WTC11 (cell line): ENCODE measurements around the gene KIAA0930. TPM values are rescaled to one million over a fixed set of nuclear protein-coding genes. Genes with fewer than 3 reads are reported as not detected.

ENCODE experiments used
- ATAC-seq: fragments of 200-7000 bp; cut with Tn5 transposase; 2 replicates; pipeline ENCODE4 v1.10.0; 2021; ENCODE audit warnings: mild to moderate bottlenecking, moderate library complexity
- CTCF ChIA-PET: fragments of 300-600 bp; sonication (Branson Sonifier 250); formaldehyde crosslinking; loops from one replicate; lab custom pipeline; 2021; ENCODE audit warnings: antibody characterized with exemption; lab: Charles Lee
- POLR2A ChIA-PET: fragments of 350-600 bp; sonication (Branson Sonifier 250); formaldehyde crosslinking; loops from one replicate; lab custom pipeline; 2021; ENCODE audit warnings: antibody characterized with exemption; lab: Charles Lee
- DNase-seq: peaks from one replicate; pipeline ENCODE4 v3.0.0; 2021; ENCODE audit warnings: low spot score
- H3K27ac Mint-ChIP-seq: 2 replicates; pipeline ENCODE4 v1.8.0; 2021; ENCODE audit warnings: mixed read lengths
- H3K27me3 Mint-ChIP-seq: 2 replicates; pipeline ENCODE4 v1.8.0; 2021; ENCODE audit warnings: low read depth, mild to moderate bottlenecking, moderate library complexity, mixed read lengths
- H3K36me3 Mint-ChIP-seq: 2 replicates; pipeline ENCODE4 v1.8.0; 2021; ENCODE audit warnings: mixed read lengths
- H3K4me1 Mint-ChIP-seq: 2 replicates; pipeline ENCODE4 v1.8.0; 2022; ENCODE audit warnings: mixed read lengths
- H3K4me3 Mint-ChIP-seq: 2 replicates; pipeline ENCODE4 v1.8.0; 2021; ENCODE audit warnings: mild to moderate bottlenecking, moderate library complexity, mixed read lengths
- H3K9me3 Mint-ChIP-seq: 2 replicates; pipeline ENCODE4 v1.8.0; 2021; ENCODE audit warnings: mixed read lengths
- CBFB ChIP-seq: sonication (generic); formaldehyde crosslinking; IDR thresholded peaks from 2 replicates; pipeline ENCODE4 v1.8.1; 2022; ENCODE audit warnings: mild to moderate bottlenecking, low read depth, missing genetic modification reagents
- ELF4 ChIP-seq: sonication (generic); formaldehyde crosslinking; IDR thresholded peaks from 2 replicates; pipeline ENCODE4 v1.8.1; 2022; ENCODE audit warnings: low read depth, mild to moderate bottlenecking, moderate library complexity, missing genetic modification reagents
- ETV6 ChIP-seq: sonication (generic); formaldehyde crosslinking; IDR thresholded peaks from 2 replicates; pipeline ENCODE4 v1.8.1; 2022; ENCODE audit warnings: mild to moderate bottlenecking, missing genetic modification reagents
- FOXK1 ChIP-seq: sonication (generic); formaldehyde crosslinking; IDR thresholded peaks from 2 replicates; pipeline ENCODE4 v1.8.0; 2022; ENCODE audit warnings: mild to moderate bottlenecking, moderate library complexity, missing genetic modification reagents
- JAZF1 ChIP-seq: fragments of 250-450 bp; sonication (Bioruptor Pico); IDR thresholded peaks from 2 replicates; pipeline ENCODE4 v1.9.0; 2021; ENCODE audit warnings: moderate library complexity, mild to moderate bottlenecking, inconsistent platforms
- MYBL2 ChIP-seq: sonication (generic); formaldehyde crosslinking; IDR thresholded peaks from 2 replicates; pipeline ENCODE4 v1.8.1; 2023; ENCODE audit warnings: mild to moderate bottlenecking, moderate library complexity, missing genetic modification reagents
- NR2C2 ChIP-seq: sonication (generic); formaldehyde crosslinking; IDR thresholded peaks from 2 replicates; pipeline ENCODE4 v1.8.0; 2022; ENCODE audit warnings: mild to moderate bottlenecking, missing genetic modification reagents
- OVOL2 ChIP-seq: fragments of 250-450 bp; sonication (Bioruptor Pico); IDR thresholded peaks from 2 replicates; pipeline ENCODE4 v1.9.0; 2021; ENCODE audit warnings: mild to moderate bottlenecking, borderline replicate concordance
- TCF7 ChIP-seq: sonication (generic); formaldehyde crosslinking; IDR thresholded peaks from 2 replicates; pipeline ENCODE4 v1.8.0; 2022; ENCODE audit warnings: mild to moderate bottlenecking, low read depth, missing genetic modification reagents, moderate library complexity
- TEAD4 ChIP-seq: sonication (generic); formaldehyde crosslinking; IDR thresholded peaks from 2 replicates; pipeline ENCODE4 v1.8.0; 2022; ENCODE audit warnings: mild to moderate bottlenecking, missing genetic modification reagents
- USF2 ChIP-seq: sonication (generic); formaldehyde crosslinking; IDR thresholded peaks from 2 replicates; pipeline ENCODE4 v1.8.1; 2023; ENCODE audit warnings: mild to moderate bottlenecking, missing genetic modification reagents, moderate library complexity
- ZBTB21 ChIP-seq: sonication (generic); formaldehyde crosslinking; IDR thresholded peaks from 2 replicates; pipeline ENCODE4 v1.8.1; 2023; ENCODE audit warnings: mild to moderate bottlenecking, missing genetic modification reagents, borderline replicate concordance
- ZNF121 ChIP-seq: sonication (generic); formaldehyde crosslinking; IDR thresholded peaks from 2 replicates; pipeline ENCODE4 v1.8.0; 2023; ENCODE audit warnings: missing genetic modification reagents
- total RNA-seq: library from RNA; stranded (reverse); gene quantifications from 3 replicates; pipeline ENCODE4 v1.2.3, GENCODE V29; 2021
- TF ChIP-seq, protein P1 (sequence below): fragments of 200-600 bp; IDR thresholded peaks from 2 replicates; pipeline ENCODE4 v1.8.0; 2022; ENCODE audit warnings: antibody characterized with exemption
- TF ChIP-seq, protein P2 (sequence below): sonication (generic); formaldehyde crosslinking; IDR thresholded peaks from 2 replicates; pipeline ENCODE4 v1.8.0; 2023; ENCODE audit warnings: missing genetic modification reagents, mild to moderate bottlenecking, borderline replicate concordance
- TF ChIP-seq, protein P3 (sequence below): sonication (generic); formaldehyde crosslinking; conservative IDR thresholded peaks from 2 replicates; pipeline ENCODE4 v1.8.1; 2023; ENCODE audit warnings: mild to moderate bottlenecking, low read depth, missing genetic modification reagents, moderate library complexity

KIAA0930 gene
- total RNA-seq, 1 experiment from 2014 or later, result 62.1 TPM

- TF ChIP-seq TEAD4 (CRISPR knock-in tag), result no peak
- no peak for TF ChIP-seq FOXK1 (CRISPR knock-in tag)
- no peak for TF ChIP-seq ETV6 (CRISPR knock-in tag)
- TF ChIP-seq, protein P1, sequence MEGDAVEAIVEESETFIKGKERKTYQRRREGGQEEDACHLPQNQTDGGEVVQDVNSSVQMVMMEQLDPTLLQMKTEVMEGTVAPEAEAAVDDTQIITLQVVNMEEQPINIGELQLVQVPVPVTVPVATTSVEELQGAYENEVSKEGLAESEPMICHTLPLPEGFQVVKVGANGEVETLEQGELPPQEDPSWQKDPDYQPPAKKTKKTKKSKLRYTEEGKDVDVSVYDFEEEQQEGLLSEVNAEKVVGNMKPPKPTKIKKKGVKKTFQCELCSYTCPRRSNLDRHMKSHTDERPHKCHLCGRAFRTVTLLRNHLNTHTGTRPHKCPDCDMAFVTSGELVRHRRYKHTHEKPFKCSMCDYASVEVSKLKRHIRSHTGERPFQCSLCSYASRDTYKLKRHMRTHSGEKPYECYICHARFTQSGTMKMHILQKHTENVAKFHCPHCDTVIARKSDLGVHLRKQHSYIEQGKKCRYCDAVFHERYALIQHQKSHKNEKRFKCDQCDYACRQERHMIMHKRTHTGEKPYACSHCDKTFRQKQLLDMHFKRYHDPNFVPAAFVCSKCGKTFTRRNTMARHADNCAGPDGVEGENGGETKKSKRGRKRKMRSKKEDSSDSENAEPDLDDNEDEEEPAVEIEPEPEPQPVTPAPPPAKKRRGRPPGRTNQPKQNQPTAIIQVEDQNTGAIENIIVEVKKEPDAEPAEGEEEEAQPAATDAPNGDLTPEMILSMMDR, result no peak
- TF ChIP-seq, protein P2, sequence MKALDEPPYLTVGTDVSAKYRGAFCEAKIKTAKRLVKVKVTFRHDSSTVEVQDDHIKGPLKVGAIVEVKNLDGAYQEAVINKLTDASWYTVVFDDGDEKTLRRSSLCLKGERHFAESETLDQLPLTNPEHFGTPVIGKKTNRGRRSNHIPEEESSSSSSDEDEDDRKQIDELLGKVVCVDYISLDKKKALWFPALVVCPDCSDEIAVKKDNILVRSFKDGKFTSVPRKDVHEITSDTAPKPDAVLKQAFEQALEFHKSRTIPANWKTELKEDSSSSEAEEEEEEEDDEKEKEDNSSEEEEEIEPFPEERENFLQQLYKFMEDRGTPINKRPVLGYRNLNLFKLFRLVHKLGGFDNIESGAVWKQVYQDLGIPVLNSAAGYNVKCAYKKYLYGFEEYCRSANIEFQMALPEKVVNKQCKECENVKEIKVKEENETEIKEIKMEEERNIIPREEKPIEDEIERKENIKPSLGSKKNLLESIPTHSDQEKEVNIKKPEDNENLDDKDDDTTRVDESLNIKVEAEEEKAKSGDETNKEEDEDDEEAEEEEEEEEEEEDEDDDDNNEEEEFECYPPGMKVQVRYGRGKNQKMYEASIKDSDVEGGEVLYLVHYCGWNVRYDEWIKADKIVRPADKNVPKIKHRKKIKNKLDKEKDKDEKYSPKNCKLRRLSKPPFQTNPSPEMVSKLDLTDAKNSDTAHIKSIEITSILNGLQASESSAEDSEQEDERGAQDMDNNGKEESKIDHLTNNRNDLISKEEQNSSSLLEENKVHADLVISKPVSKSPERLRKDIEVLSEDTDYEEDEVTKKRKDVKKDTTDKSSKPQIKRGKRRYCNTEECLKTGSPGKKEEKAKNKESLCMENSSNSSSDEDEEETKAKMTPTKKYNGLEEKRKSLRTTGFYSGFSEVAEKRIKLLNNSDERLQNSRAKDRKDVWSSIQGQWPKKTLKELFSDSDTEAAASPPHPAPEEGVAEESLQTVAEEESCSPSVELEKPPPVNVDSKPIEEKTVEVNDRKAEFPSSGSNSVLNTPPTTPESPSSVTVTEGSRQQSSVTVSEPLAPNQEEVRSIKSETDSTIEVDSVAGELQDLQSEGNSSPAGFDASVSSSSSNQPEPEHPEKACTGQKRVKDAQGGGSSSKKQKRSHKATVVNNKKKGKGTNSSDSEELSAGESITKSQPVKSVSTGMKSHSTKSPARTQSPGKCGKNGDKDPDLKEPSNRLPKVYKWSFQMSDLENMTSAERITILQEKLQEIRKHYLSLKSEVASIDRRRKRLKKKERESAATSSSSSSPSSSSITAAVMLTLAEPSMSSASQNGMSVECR, result no peak
- TF ChIP-seq, all 79 proteins: peak for 0
Measured at GRCh38 chr22:45163099-45163450, 77.6 kb downstream of the KIAA0930 start (continued).

- POLR2A ChIA-PET, result no interaction called here
- Mint-ChIP-seq H3K9me3 (no peaks in the 10 kb centered on the region), H3K4me3 (peak overlapping the region; percentile 92), H3K4me1 (peaks cover 48% of the 10 kb centered on the region), H3K27ac (peak overlapping the region; percentile 98), H3K27me3 (no peaks in the 10 kb centered on the region), H3K36me3 (peaks cover 7% of the 10 kb centered on the region)
- no peak for DNase-seq
- CTCF ChIA-PET, result interaction anchor here (1.6 kb wide), 2 partner anchors 30 to 66 kb away, joined by 7 to 8 read pairs; no protein-coding TSS in a partner anchor
- no peak for ATAC-seq
- TF ChIP-seq ZBTB21 (CRISPR knock-in tag) (no peak), ELF4 (CRISPR knock-in tag) (no peak), JAZF1 (CRISPR knock-in tag) (no peak), NR2C2 (CRISPR knock-in tag) (no peak), USF2 (no peak), CBFB (CRISPR knock-in tag) (no peak), OVOL2 (CRISPR knock-in tag) (no peak), MYBL2 (no peak), TCF7 (CRISPR knock-in tag) (no peak), ZNF121 (no peak)
- TF ChIP-seq, protein P3, sequence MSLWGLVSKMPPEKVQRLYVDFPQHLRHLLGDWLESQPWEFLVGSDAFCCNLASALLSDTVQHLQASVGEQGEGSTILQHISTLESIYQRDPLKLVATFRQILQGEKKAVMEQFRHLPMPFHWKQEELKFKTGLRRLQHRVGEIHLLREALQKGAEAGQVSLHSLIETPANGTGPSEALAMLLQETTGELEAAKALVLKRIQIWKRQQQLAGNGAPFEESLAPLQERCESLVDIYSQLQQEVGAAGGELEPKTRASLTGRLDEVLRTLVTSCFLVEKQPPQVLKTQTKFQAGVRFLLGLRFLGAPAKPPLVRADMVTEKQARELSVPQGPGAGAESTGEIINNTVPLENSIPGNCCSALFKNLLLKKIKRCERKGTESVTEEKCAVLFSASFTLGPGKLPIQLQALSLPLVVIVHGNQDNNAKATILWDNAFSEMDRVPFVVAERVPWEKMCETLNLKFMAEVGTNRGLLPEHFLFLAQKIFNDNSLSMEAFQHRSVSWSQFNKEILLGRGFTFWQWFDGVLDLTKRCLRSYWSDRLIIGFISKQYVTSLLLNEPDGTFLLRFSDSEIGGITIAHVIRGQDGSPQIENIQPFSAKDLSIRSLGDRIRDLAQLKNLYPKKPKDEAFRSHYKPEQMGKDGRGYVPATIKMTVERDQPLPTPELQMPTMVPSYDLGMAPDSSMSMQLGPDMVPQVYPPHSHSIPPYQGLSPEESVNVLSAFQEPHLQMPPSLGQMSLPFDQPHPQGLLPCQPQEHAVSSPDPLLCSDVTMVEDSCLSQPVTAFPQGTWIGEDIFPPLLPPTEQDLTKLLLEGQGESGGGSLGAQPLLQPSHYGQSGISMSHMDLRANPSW (CRISPR knock-in tag), result no peak
Measured at GRCh38 chr22:45162531-45162930, 78.2 kb downstream of the KIAA0930 start.
